ENCODE results near the gene MRC2.
A peak's percentile ranks its signal among the peaks of the same experiment; 100 is the strongest.

Gene MRC2

DNA sequence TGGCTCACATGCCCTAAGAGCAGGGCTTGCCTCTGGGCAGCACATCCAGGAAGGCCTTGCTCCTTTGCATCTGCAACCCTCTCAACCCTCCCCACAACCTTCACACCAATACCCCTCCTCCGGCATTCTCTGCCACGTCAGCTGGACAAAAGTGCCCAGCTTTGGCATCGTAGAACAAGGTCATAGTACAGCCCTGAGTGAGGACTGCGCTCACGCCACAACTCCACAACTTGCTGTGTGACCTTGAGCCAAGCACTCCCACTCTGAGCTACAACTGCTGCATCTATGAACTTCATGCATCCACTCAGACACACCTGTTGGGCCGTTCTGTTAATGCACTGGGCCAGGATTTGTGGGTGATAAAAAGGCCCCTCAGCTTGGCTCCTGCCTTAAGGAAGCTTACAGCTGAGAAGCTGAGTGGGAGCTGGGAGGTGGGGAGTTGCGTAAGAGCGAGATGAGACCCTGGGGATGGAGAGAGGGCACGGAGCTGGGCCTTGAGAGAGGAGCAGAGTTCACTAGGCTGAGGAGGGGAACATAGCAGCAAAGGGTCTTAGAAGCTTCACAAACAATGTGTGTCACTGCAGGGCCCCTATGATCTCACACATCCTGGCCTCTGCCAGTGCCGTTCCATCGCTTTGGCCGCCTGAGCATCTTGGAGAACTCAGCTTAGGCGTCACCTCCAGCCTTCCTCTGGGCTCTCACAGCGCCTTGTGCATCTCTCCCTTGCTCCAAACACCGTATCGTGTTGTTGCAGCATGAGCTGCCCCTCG, 8.6 kb upstream of the MRC2 start:
- DNase-seq (no peak), ATAC-seq (replicated peaks) (no peak)
- H3K4me3 Mint-ChIP-seq, result no peak overlapping the region
- H3K27ac Mint-ChIP-seq, result peak overlapping the region; percentile 25
- H3K36me3 Mint-ChIP-seq, result peaks cover 26 to 34% of the 10 kb centered on the region in 2 donors
- no peaks in the 10 kb centered on the region for H3K4me1 Mint-ChIP-seq
- no peaks in the 10 kb centered on the region for H3K9me3 Mint-ChIP-seq
- no peaks in the 10 kb centered on the region for H3K27me3 Mint-ChIP-seq

DNA sequence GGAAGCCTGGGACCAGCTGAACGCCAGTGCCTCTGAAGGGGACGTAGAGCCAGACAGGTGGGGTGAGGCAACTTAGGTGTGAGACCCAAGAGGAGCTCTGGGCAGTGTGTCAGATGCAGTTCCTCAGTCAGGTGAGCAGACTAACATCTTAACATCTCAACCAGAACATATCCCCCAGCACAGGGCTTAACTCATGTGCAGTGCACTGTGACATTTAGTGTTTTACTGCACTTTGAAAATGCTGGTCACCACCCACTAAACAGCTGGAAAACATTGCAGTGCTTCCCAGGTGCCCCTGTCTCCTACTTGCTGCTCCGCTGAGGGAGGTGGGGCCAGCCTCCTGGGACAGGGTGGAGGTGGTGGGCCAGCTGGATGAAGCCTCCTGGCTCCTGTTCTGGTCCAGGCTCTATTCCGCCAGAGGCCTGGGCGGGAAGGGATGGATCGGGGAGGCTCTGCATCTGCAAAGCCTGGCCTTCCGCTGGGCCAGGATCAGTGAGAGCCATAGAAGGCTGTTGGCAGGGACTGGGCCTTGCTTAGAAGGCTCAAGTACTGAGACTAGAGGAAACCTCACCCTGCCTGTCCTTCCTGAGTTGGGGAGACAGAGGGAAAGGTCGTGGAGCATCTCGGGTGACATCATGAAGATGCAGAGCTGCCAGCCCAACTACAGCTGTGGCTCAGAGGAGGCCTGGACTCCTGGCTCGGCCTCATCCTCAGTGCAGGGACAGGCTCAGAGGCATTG, 7.9 kb upstream of the MRC2 start:
- H3K4me3 Mint-ChIP-seq, result no peak overlapping the region
- no peaks in the 10 kb centered on the region for H3K27me3 Mint-ChIP-seq
- DNase-seq, result no peak
- no peaks in the 10 kb centered on the region for H3K4me1 Mint-ChIP-seq
- ATAC-seq (replicated peaks), result peak in 1 of 2 donors; percentile 12
- H3K36me3 Mint-ChIP-seq, result peaks cover 24 to 32% of the 10 kb centered on the region in 2 donors
- H3K9me3 Mint-ChIP-seq, result no peaks in the 10 kb centered on the region
- H3K27ac Mint-ChIP-seq, result peak overlapping the region; percentile 57

DNA sequence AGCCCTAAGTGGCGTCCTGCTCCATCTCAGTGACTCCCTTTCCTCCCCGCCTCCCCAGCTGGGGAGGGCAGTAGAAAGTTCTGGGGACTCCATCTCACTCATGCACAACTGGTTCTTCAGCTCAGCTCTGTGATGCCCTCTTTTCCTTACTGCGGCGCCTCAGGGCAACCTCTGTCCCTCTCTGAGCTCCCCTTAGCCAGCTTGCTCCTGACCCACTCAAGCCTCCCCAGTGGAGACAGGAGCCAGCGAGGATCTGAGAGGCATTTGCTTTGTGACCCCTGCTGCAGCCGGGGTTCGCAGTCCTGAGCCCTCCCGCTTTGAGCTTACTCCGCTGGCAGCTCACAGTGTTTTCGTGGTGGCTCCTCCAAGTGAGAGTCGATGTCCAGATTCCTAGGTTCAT, 6.2 kb upstream of the MRC2 start:
- peaks cover 24 to 31% of the 10 kb centered on the region in 2 donors for H3K36me3 Mint-ChIP-seq
- no peak overlapping the region for H3K4me3 Mint-ChIP-seq
- H3K4me1 Mint-ChIP-seq, result peaks cover 4 to 13% of the 10 kb centered on the region in 2 donors
- H3K27ac Mint-ChIP-seq, result no peak overlapping the region
- no peak for ATAC-seq (replicated peaks)
- peaks cover 4 to 6% of the 10 kb centered on the region in 2 donors for H3K27me3 Mint-ChIP-seq
- no peak for DNase-seq
- H3K9me3 Mint-ChIP-seq, result no peaks in the 10 kb centered on the region

DNA sequence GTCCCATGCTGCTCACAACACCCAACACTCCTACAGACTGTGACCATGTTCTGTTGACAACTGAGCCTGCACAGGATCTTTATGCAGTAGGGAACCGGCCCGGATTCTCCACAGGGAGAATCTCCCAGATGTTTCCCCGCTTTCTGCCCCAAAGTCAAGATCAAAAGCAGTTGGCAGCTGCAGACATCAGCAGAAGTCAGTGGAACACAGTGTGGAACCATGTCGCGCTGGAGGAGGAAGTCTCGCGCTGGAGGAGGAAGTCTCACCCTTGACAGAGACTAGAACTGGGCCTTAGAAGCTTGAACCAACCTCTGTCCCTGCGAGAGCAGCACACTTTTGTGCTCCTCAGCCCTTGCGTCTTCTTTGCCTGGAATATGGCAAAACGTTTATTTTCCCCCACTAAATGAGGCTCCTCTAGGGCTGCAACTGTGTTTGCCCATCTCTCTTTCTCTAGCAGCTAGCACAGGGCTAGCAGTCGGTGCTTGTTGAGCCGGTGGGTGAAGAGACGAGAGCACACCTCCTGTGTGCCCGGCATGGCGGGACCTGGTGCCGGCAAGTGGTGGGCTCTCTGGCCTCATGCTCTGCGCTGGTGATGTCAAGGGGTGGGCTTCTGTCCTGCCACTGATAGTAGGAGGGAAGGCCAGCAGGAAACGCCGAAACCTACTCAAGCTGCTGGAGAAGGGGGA, 2.1 kb upstream of the MRC2 start:
- Mint-ChIP-seq H3K4me1 (peaks cover 19 to 38% of the 10 kb centered on the region in 2 donors), H3K27me3 (peaks cover 29 to 37% of the 10 kb centered on the region in 2 donors), H3K9me3 (no peaks in the 10 kb centered on the region), H3K27ac (no peak overlapping the region), H3K36me3 (peaks cover 18 to 20% of the 10 kb centered on the region in 2 donors), H3K4me3 (no peak overlapping the region)
- ATAC-seq (replicated peaks) (no peak), DNase-seq (no peak)

DNA sequence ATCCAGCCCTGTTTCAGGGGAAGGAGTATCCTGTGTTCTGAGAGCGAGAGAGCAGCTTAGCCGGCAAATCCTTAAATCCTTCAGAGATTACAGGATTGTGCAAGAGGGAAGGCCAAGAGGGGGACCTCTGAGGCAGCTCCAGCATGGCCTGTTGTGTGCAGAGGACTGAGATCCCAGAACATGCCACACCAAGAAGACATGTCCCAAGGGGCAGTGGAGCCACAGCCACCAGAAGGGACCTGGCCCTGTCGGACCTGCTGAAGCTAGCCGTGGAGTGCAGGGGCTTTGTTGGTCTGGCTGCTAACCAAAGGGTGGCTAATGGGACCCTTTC, 1.6 kb upstream of the MRC2 start:
- H3K27me3 Mint-ChIP-seq, result peaks cover 32 to 41% of the 10 kb centered on the region in 2 donors
- H3K27ac Mint-ChIP-seq, result no peak overlapping the region
- ATAC-seq (replicated peaks) (no peak), DNase-seq (no peak)
- peaks cover 19 to 38% of the 10 kb centered on the region in 2 donors for H3K4me1 Mint-ChIP-seq
- peaks cover 18 to 20% of the 10 kb centered on the region in 2 donors for H3K36me3 Mint-ChIP-seq
- H3K9me3 Mint-ChIP-seq, result no peaks in the 10 kb centered on the region
- H3K4me3 Mint-ChIP-seq, result peak overlapping the region in 1 of 2 donors; percentile 39

DNA sequence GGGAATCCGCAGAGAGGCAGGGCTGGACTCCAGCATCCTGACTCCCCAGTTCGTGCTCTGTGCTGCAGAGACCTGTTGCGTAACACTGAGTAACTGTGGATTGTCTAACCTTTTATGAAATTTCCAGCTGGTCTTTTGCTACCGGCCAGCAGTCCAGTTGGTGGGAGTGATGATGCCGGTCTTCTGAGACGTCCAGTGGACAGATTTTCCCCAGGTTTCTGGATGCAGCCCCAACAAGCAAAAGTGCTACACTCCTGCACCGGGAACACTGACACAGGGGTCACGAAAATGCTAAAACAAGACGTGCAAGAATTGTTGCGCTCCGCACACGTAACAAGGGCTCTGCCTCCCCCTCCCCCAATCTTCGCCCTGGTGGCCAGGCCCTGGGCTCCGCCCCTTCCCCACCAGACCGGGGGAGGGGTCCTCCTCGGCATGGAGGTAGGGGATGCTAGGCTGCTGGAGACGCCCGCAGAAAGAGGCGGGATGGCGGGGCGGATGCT, 701 bp upstream of the MRC2 start:
- DNase-seq (peak; percentile 6), ATAC-seq (replicated peaks) (peak; percentile 3 to 24)
- H3K9me3 Mint-ChIP-seq, result no peaks in the 10 kb centered on the region
- H3K36me3 Mint-ChIP-seq, result peaks cover 18 to 20% of the 10 kb centered on the region in 2 donors
- peaks cover 19 to 38% of the 10 kb centered on the region in 2 donors for H3K4me1 Mint-ChIP-seq
- H3K4me3 Mint-ChIP-seq, result peak overlapping the region; percentile 85 to 99
- H3K27ac Mint-ChIP-seq, result peak overlapping the region; percentile 70
- peaks cover 35 to 43% of the 10 kb centered on the region in 2 donors for H3K27me3 Mint-ChIP-seq

DNA sequence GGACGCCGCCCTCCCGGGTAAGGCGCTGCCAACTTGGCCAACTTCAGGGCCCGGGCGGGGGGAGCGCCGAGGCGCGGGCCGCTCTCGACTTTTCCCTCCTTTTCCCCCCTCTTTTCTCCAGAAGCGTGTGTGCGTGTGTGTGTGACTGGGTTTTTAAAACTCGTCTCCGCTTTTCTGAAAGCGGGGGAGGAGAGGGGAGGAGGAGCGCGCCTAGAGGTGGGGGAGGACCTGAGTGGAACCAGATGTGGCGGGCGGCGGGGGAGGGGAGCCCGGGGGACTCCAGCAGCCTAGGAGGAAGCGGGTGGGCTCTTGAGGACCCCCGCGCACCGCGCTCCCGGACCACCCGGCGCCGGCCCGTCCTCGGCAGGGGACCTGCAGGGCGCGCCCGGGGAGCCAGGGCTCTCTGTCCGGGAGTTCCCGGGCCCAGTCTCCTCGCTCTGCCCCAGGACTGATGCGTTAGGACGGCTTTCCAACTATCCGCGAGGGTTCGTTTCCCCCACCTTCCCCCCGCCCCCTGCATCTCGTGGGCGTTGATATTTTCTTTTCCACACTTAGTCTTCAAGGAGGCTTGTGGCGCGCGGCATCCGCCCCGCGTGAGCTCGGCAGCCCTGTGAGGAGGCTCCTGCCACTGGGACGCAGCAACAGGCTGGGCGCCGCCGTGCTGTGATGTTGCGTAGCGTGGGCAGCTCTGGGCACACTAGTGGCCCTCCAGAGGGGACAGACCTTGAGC, 599 bp downstream of the MRC2 start:
- H3K27me3 Mint-ChIP-seq, result peaks cover 41 to 53% of the 10 kb centered on the region in 2 donors
- no peaks in the 10 kb centered on the region for H3K9me3 Mint-ChIP-seq
- peaks cover 15 to 20% of the 10 kb centered on the region in 2 donors for H3K36me3 Mint-ChIP-seq
- H3K27ac Mint-ChIP-seq, result peak overlapping the region; percentile 74
- H3K4me3 Mint-ChIP-seq, result peak overlapping the region; percentile 89 to 99
- DNase-seq (peak; percentile 24), ATAC-seq (replicated peaks) (peak; percentile 66 to 73)
- peaks cover 19 to 38% of the 10 kb centered on the region in 2 donors for H3K4me1 Mint-ChIP-seq

DNA sequence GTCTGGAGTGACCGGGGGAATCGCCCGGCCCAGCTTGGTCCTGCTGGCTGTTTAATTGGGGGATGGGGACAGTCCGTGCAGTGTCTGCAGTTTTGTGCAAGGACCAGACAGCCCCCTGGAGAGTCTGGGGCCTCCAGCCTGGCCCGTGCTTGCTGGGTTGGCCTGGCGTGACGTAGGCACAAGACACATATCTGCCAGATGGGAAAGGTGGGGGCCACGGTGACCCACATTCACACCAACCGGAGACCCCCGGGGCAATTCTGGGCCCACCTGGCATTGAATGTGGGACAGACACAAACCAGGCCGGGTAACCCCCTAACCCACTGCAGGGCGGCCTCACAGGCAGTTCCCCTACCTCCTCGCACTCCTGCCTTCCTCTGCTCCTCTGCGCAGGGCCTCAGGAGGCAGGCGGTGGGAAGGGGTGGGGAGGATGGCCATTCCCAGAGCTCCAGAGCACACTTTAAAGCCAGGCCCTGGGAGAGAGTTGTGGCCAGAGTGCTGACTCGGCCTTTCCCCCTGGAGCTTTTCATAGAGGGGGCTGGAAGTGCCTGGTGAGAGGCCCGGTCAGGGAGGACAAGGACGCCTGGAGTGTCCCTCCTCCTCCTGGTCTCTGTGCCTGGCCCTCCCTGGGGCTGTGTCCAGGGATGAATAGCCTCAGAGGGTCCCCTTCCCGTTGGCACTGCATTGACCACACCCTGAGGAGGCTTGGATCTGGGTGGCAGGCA, 1.5 kb downstream of the MRC2 start:
- DNase-seq, result no peak
- H3K27ac Mint-ChIP-seq, result peak overlapping the region; percentile 77

DNA sequence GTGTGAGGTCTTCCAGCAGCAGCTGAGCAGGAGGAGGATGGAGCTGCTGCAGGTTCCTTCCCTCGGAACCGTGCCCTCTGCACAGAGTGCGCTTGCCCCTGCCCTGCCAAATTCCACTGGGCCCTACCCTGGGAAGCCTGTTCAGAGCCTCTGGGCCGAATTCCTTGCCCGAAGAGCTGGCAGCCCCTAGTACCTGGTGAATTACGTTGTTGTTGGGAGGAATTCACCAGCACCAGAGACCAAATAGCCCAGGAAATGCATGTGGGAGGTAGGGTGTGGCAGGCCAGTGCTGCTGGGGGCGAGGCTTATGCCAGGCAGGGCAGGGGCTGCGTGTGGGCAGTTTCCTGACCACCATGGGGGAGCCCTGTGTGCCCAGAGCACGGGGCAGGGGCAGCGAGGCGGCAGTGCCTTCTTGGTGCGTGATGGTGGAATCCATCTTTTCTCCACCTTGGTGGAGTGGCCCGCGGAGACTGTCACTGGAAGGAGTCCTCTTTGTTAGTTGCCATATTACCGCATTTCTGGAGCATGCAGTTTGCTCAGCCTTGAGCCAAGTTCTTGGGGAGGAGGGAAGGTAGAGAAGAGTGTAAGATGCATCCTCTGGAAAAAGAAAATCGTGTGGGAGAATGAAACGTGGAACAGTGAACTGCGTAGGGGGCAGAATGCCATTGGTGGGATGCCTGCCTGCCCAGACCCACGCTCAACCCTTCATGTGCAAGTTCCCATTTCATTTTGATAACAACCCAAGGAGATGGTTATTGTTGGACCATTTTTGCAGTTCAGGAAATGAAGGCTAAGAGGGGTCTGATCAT, 2.3 kb downstream of the MRC2 start:
- H3K27me3 Mint-ChIP-seq, result peaks cover 41 to 53% of the 10 kb centered on the region in 2 donors
- DNase-seq, result no peak
- no peaks in the 10 kb centered on the region for H3K9me3 Mint-ChIP-seq
- no peak overlapping the region for H3K4me3 Mint-ChIP-seq
- no peak for ATAC-seq (replicated peaks)
- peaks cover 19 to 38% of the 10 kb centered on the region in 2 donors for H3K4me1 Mint-ChIP-seq
- peaks cover 10 to 12% of the 10 kb centered on the region in 2 donors for H3K36me3 Mint-ChIP-seq
- H3K27ac Mint-ChIP-seq, result peak overlapping the region; percentile 77

More for the DNA sequence above, 1.5 kb downstream of the MRC2 start:
- ATAC-seq (replicated peaks), result no peak
- Mint-ChIP-seq H3K4me3 (peak overlapping the region; percentile 89 to 99), H3K4me1 (peaks cover 19 to 38% of the 10 kb centered on the region in 2 donors), H3K36me3 (peaks cover 13 to 16% of the 10 kb centered on the region in 2 donors), H3K9me3 (no peaks in the 10 kb centered on the region), H3K27me3 (peaks cover 41 to 53% of the 10 kb centered on the region in 2 donors)

DNA sequence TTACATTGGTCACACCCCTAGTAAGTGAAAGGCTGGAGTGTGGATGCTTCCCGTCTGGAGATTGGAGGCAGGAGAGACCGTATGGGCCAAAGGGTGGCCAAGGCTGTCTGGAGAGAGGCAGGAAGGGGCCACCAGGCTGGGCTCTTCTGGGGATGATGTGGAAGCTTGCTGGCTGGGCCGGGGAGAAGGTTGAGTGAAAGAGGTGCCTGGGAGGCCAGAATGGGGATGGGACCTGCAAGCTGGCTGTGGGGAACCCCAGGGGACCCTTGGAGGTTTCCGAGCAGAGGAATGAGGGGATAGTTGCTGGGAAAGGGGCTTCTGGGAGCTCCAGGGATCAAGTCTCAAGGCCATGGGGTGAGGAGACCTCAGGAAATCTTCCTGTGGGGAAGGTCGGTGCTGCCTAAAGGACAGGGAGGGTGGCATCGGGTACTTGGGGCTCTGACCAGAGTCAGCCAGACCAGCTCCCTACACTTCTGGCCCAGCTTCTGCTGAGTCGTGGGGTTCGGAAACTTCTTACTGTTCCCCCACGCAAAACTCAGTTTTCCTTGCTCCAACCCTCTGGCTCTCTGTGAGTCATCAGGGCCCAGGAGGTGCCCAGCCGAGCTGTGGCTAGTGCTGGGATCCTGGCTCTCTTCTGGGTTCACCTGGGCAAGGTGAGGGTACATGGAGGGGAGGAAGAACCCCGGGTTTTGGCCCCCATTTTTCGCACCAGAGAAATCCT, 3.1 kb downstream of the MRC2 start:
- H3K27ac Mint-ChIP-seq, result peak overlapping the region; percentile 37
- peaks cover 19 to 31% of the 10 kb centered on the region in 2 donors for H3K4me1 Mint-ChIP-seq
- no peak for DNase-seq
- H3K9me3 Mint-ChIP-seq, result no peaks in the 10 kb centered on the region
- no peak for ATAC-seq (replicated peaks)
- H3K27me3 Mint-ChIP-seq, result peaks cover 41 to 53% of the 10 kb centered on the region in 2 donors
- H3K4me3 Mint-ChIP-seq, result no peak overlapping the region
- H3K36me3 Mint-ChIP-seq, result peaks cover 8 to 13% of the 10 kb centered on the region in 2 donors

DNA sequence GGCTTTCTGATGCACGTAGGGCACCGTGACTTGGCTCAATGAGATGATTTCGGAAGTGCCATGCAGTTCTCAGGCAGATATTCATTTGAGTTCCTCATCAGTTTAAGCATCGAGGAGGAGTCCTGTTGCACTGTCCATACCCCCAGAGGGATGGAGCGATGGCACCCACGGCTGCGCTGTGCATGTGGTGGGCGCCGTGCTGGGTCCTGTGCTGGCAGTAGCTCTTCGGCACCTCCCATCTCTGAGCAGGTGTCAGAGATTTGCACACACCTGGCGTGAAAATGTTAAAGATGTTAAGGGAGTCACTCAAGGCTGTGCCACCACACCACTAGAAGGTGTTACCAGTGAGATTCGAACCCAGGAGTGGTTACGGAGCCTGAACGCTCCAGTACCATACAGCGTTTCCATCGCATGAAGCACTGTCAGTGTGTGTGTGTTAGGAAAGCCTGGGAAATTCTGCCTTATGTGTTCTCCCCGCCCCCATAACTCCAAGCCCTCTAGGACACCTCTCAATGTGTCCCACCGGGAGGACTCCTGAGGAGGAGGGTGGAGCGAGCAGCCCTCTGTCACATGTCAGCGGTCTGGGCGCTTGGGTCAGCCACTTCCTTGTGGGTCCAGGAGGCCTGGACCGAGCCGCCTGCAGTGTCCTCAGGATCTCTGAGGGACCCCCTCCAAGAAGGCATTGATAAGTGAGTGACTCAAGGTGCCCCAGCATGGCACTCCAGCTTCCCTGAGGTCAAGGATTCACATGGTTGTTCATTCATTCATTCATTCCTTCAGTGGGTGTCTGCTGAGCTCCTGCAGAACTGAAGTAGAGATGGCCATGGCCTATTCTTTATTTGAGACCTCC, 3.8 kb downstream of the MRC2 start:
- Mint-ChIP-seq H3K36me3 (peaks cover 3 to 11% of the 10 kb centered on the region in 2 donors), H3K4me3 (no peak overlapping the region), H3K27ac (peak overlapping the region; percentile 37), H3K4me1 (peaks cover 16 to 24% of the 10 kb centered on the region in 2 donors), H3K9me3 (no peaks in the 10 kb centered on the region), H3K27me3 (peaks cover 37 to 46% of the 10 kb centered on the region in 2 donors)
- ATAC-seq (replicated peaks), result no peak
- DNase-seq, result no peak
